ENCODE measurements around the gene PRDM16. TPM values are rescaled to one million over a fixed set of nuclear protein-coding genes. Genes with fewer than 3 reads are reported as not detected.

The PRDM16 gene
- total and polyA plus RNA-seq, 2 experiments from 2014 or later = 0.14 to 0.16 TPM

GRCh38 chr1:3050603-3051002 lies 18.4 kb upstream of the PRDM16 start:
- no peak overlapping the region for H3K4me2 ChIP-seq
- H3K4me3 ChIP-seq = no peak overlapping the region
- Mint-ChIP-seq H3K4me1 (no peaks in the 10 kb centered on the region), H3K36me3 (ENCODE audit: low read depth) (no peaks in the 10 kb centered on the region), H3K4me3 (no peak overlapping the region), H3K27ac (no peak overlapping the region), H3K9me3 (peaks cover 5% of the 10 kb centered on the region), H3K27me3 (ENCODE audit: insufficient read depth, low read depth, poor library complexity) (peaks cover 21% of the 10 kb centered on the region)
- no peak for DNase-seq (ENCODE audit: low spot score)
- no peaks in the 10 kb centered on the region for H3K9me2 ChIP-seq (ENCODE audit: insufficient read depth)
- no peak overlapping the region for H3K27ac ChIP-seq (ENCODE audit: low read depth)
- no peaks in the 10 kb centered on the region for H3F3A ChIP-seq (replicated peaks; ENCODE audit: low read depth)
- TF ChIP-seq POLR2AphosphoS5 (IDR thresholded peaks at IDR 0.05; ENCODE audit: low read depth) (no peak), CREB1 (CRISPR knock-in tag; IDR thresholded peaks at IDR 0.05; ENCODE audit: low read depth) (no peak), EZH2 (IDR thresholded peaks at IDR 0.05; ENCODE audit: low read depth, unreplicated experiment) (no peak), STAT1 (IDR thresholded peaks at IDR 0.05; ENCODE audit: unreplicated experiment) (no peak), ZNF331 (CRISPR knock-in tag; IDR thresholded peaks at IDR 0.05; ENCODE audit: low read depth) (no peak), ZNF114 (CRISPR knock-in tag; IDR thresholded peaks at IDR 0.05) (no peak), ZNF462 (CRISPR knock-in tag; IDR thresholded peaks at IDR 0.05) (no peak), JUNB (IDR thresholded peaks at IDR 0.05; ENCODE audit: unreplicated experiment) (no peak), CTCF (conservative IDR thresholded peaks at IDR 0.05; ENCODE audit: low read depth in 2 of 2) (no peak), EZH2phosphoT487 (IDR thresholded peaks at IDR 0.05; ENCODE audit: unreplicated experiment) (no peak), NANOG (IDR thresholded peaks at IDR 0.05; ENCODE audit: borderline replicate concordance) (no peak)
- TF ChIP-seq, protein P1, sequence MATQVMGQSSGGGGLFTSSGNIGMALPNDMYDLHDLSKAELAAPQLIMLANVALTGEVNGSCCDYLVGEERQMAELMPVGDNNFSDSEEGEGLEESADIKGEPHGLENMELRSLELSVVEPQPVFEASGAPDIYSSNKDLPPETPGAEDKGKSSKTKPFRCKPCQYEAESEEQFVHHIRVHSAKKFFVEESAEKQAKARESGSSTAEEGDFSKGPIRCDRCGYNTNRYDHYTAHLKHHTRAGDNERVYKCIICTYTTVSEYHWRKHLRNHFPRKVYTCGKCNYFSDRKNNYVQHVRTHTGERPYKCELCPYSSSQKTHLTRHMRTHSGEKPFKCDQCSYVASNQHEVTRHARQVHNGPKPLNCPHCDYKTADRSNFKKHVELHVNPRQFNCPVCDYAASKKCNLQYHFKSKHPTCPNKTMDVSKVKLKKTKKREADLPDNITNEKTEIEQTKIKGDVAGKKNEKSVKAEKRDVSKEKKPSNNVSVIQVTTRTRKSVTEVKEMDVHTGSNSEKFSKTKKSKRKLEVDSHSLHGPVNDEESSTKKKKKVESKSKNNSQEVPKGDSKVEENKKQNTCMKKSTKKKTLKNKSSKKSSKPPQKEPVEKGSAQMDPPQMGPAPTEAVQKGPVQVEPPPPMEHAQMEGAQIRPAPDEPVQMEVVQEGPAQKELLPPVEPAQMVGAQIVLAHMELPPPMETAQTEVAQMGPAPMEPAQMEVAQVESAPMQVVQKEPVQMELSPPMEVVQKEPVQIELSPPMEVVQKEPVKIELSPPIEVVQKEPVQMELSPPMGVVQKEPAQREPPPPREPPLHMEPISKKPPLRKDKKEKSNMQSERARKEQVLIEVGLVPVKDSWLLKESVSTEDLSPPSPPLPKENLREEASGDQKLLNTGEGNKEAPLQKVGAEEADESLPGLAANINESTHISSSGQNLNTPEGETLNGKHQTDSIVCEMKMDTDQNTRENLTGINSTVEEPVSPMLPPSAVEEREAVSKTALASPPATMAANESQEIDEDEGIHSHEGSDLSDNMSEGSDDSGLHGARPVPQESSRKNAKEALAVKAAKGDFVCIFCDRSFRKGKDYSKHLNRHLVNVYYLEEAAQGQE (IDR thresholded peaks at IDR 0.05; ENCODE audit: unreplicated experiment) = no peak
- TF ChIP-seq, protein P2, sequence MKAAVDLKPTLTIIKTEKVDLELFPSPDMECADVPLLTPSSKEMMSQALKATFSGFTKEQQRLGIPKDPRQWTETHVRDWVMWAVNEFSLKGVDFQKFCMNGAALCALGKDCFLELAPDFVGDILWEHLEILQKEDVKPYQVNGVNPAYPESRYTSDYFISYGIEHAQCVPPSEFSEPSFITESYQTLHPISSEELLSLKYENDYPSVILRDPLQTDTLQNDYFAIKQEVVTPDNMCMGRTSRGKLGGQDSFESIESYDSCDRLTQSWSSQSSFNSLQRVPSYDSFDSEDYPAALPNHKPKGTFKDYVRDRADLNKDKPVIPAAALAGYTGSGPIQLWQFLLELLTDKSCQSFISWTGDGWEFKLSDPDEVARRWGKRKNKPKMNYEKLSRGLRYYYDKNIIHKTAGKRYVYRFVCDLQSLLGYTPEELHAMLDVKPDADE (IDR thresholded peaks at IDR 0.05) = no peak
- H3K79me2 ChIP-seq (replicated peaks; ENCODE audit: insufficient read depth) = no peaks in the 10 kb centered on the region
- no peaks in the 10 kb centered on the region for H3K4me1 ChIP-seq (ENCODE audit: insufficient read depth)
- no peaks in the 10 kb centered on the region for H3K36me3 ChIP-seq (ENCODE audit: insufficient read depth)
- no peak for ATAC-seq
- 0 out of 2 replicates have a peak, but pooled peaks cover 5% of the 10 kb centered on the region for H3K27me3 ChIP-seq (ENCODE audit: insufficient read depth)
- no peaks in the 10 kb centered on the region for H4K20me1 ChIP-seq (replicated peaks; ENCODE audit: insufficient read depth)
- H2AFZ ChIP-seq = no peak overlapping the region

Data from GM23338 (cell line).